Mesothelial cell of epicardium (in vitro differentiated cells): ENCODE measurements around the gene POLD2. TPM values are rescaled to one million over a fixed set of nuclear protein-coding genes. Genes with fewer than 3 reads are reported as not detected.

ENCODE experiments used
- DNase-seq, 2 experiments: peaks; one replicate each; pipeline ENCODE4 v3.0.0; 2021; ENCODE audit warnings: low spot score in 2 of 2; ENCODE audit not compliant: unreplicated experiment in 2 of 2
- H3K27ac Mint-ChIP-seq: 2 replicates; pipeline ENCODE4 v1.8.0; 2021; ENCODE audit warnings: mixed read lengths
- H3K27me3 Mint-ChIP-seq: 2 replicates; pipeline ENCODE4 v1.8.0; 2021; ENCODE audit warnings: low read depth, mixed read lengths
- H3K36me3 Mint-ChIP-seq: 2 replicates; pipeline ENCODE4 v1.8.0; 2021; ENCODE audit warnings: mixed read lengths
- H3K4me1 Mint-ChIP-seq: 2 replicates; pipeline ENCODE4 v1.8.0; 2021; ENCODE audit warnings: mixed read lengths
- H3K4me3 Mint-ChIP-seq: 2 replicates; pipeline ENCODE4 v1.8.0; 2021; ENCODE audit warnings: mild to moderate bottlenecking, moderate library complexity, mixed read lengths
- H3K9me3 Mint-ChIP-seq: 2 replicates; pipeline ENCODE4 v1.8.0; 2021; ENCODE audit warnings: mixed read lengths
- total RNA-seq: library from RNA; stranded (reverse); gene quantifications from 3 replicates; pipeline ENCODE4 v1.2.1, GENCODE V29; 2021
- TF ChIP-seq, protein P1 (sequence below): fragments of 200-600 bp; sonication (generic); IDR thresholded peaks from one replicate; pipeline ENCODE4 v1.5.0; 2021; ENCODE audit warnings: antibody characterized with exemption; ENCODE audit not compliant: unreplicated experiment

POLD2 gene
- total RNA-seq, 1 donor from 2014 or later = 117 TPM

DNA sequence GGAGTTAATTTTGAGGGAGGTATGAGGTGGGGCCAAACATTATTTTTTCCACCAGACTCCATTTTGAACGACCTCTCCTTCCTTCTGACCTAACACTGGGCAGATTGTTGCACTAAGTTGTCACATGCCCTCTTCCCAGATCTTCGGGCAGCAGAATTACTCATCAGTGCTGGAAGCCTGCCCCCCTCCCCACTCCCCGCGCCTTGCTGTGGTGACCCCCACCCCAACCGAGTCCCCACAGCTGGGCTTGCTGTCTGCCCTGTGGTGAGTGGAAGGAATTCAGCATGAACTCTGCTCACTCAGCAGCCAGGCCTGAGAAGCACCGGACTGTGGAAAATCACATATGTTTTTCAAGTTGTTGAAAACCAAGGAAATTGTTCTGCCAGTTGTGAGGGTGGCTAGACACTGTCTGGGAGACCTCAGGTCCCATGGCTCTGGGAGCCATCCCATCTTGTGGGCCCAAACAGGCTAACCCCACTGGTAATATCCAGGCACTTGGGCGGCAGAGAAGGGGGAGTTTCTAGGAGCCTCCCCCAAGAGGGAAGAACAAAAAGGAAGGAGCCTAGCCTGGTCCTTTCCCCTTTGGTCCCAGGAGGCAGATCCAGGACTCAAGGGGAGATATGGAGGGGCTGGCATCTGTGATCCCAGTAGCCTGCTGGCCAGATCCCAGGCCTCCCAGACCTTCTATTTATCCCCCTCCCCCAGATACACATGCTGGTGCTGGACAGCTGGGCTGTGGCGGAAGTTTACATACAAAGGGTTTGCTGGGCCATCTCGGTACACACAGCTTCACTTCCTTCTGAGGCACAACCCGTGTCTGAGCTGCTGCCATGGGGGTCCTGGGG, 22.7 kb downstream of the POLD2 start:
- Mint-ChIP-seq H3K36me3 (no peaks in the 10 kb centered on the region), H3K27ac (peak overlapping the region; percentile 85), H3K27me3 (peaks cover 13% of the 10 kb centered on the region), H3K9me3 (no peaks in the 10 kb centered on the region), H3K4me1 (peaks cover 12% of the 10 kb centered on the region), H3K4me3 (no peak overlapping the region)
- DNase-seq = no peak
- TF ChIP-seq, protein P1, sequence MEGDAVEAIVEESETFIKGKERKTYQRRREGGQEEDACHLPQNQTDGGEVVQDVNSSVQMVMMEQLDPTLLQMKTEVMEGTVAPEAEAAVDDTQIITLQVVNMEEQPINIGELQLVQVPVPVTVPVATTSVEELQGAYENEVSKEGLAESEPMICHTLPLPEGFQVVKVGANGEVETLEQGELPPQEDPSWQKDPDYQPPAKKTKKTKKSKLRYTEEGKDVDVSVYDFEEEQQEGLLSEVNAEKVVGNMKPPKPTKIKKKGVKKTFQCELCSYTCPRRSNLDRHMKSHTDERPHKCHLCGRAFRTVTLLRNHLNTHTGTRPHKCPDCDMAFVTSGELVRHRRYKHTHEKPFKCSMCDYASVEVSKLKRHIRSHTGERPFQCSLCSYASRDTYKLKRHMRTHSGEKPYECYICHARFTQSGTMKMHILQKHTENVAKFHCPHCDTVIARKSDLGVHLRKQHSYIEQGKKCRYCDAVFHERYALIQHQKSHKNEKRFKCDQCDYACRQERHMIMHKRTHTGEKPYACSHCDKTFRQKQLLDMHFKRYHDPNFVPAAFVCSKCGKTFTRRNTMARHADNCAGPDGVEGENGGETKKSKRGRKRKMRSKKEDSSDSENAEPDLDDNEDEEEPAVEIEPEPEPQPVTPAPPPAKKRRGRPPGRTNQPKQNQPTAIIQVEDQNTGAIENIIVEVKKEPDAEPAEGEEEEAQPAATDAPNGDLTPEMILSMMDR = no peak

DNA sequence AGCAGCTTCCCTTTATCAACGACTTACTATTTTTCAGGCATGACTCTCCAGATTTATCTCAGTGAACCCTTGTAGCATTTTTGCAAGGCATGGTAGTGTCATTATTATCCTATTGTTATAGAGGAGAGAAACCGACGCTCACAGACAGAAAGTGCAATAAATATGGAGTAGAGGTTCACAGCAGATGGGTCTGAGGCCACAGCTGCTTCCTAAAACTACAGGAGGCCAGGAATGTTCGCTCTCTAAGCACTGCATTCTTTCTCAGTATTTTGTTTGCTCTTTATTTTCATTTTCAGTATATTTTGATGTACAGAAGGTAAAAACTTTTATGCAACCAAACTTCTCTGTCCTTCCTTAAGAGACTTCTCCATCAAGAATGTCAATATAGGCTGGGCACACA, 23.7 kb downstream of the POLD2 start:
- no peak for DNase-seq
- Mint-ChIP-seq H3K4me1 (peaks cover 10% of the 10 kb centered on the region), H3K27ac (no peak overlapping the region), H3K36me3 (no peaks in the 10 kb centered on the region), H3K27me3 (peaks cover 13% of the 10 kb centered on the region), H3K4me3 (no peak overlapping the region), H3K9me3 (no peaks in the 10 kb centered on the region)
- TF ChIP-seq, protein P1 = no peak

DNA sequence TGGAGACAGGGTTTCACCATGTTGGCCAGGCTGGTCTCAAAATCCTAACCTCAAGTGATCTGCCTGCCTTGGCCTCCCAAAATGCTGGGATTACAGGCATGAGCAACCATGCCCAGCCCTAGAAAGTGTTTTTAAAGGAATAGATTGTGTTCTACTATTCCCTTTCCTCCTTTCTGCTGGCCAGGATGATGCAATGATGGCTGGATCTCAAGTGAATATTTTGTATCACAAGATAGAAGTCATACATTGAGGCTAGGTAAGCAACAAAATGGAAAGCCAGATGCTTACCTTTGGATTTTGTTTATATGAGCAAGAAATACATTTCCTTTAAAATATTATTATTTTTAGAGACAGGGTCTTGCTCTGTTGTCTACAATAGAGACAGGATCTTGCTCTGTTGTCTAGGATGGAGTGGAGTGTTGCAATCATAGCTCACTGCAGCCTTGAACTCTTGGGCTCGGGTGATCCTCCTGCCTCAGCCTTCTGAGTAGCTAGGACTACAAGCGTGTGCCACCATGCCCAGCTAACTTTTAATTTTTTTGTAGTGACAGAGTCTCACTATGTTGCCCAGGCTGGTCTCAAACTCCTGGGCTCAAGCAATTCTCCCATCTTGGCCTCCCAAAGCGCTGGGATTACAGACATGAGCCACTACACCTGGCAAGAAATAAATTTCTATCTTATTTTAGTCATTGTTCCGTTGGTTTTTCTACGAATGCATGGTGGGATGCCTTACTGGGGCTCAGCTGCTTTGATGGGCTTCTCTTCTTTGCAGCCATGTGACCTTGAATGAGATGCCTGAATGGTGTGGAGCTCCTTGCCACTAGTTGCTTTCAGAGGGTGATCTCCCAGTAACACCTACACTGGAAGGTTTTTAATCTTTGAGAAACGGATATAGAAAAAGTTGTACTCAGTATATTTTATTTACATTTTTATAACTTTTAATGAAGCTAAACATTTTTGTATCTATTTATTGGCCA, 25.0 kb downstream of the POLD2 start:
- peaks cover 11% of the 10 kb centered on the region for H3K27me3 Mint-ChIP-seq
- no peaks in the 10 kb centered on the region for H3K36me3 Mint-ChIP-seq
- TF ChIP-seq, protein P1 = no peak
- no peak overlapping the region for H3K4me3 Mint-ChIP-seq
- no peak for DNase-seq
- no peak overlapping the region for H3K27ac Mint-ChIP-seq
- no peaks in the 10 kb centered on the region for H3K9me3 Mint-ChIP-seq
- H3K4me1 Mint-ChIP-seq = peaks cover 11% of the 10 kb centered on the region

DNA sequence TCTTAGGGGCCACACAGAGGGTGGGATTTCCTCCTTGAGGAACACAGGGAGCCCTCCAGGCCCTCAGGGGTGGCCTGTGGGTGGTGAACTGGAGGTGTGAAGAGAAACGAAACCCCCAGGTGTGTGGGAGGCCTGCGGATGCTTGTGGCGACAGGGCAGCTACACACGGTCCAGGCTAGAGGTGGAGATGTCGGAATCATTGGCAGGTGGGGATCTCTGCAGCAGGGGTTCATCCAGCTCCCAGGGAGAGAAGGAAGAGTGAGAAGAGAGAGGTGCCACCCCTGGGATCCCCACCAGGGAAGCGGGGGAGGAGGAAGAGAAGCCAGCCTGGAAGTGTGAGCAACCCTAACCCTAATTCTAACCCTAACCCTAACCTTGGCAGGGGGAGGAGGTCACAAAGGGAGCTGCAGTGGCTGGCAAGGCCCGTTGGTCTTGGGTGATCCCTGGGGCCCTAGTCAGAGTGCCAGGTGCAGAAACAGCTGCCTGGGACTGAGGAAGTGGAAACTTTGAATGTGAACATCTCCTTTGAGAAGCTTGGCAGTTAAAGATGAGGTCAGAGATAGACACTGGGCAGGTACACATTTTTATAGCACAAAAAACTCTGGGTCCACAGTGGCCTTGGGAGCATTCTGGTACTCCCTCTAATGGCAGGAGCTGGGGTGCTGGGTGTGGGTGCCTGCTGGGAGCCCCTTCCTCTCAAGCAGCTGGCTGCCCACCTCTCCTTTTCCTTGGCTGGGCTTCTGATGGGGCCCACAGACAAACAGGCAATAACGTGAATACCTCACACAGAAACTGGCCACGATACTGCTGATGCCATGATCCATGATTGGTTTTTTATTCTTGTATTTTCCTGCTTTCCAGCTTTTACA, 26.1 kb downstream of the POLD2 start:
- Mint-ChIP-seq H3K4me3 (no peak overlapping the region), H3K27ac (no peak overlapping the region), H3K9me3 (no peaks in the 10 kb centered on the region), H3K27me3 (peaks cover 2% of the 10 kb centered on the region), H3K4me1 (peaks cover 9% of the 10 kb centered on the region), H3K36me3 (no peaks in the 10 kb centered on the region)
- DNase-seq = no peak
- TF ChIP-seq, protein P1 = no peak

DNA sequence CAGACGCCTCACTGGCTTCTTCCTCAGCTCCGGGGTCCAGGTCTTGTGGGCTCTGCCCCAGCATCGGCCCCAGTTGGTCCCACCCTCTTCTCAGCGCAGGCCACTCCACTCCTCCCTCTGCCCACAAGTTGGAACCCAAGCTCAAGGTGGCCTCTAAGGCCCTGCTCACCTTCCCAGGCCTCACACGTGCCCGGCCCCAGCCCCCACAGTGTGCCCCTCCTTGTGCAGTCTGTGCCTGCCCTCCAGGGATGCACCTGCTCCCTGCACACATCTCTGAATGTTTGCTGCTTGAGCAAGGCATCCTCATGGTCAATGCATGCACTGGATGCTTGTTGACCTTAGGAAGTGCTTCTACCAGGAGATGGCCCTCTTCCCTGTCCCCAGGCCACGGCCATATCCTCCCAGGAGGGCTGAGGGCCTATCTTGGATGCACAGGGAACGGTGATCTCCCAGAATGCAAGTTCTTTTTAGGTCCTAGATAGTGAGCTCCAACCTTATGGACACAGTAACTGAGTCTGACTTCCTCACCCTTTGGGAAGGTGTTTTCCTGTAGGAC, 26.9 kb downstream of the POLD2 start:
- peaks cover 9% of the 10 kb centered on the region for H3K4me1 Mint-ChIP-seq
- no peak overlapping the region for H3K27ac Mint-ChIP-seq
- TF ChIP-seq, protein P1 = no peak
- no peak for DNase-seq
- H3K9me3 Mint-ChIP-seq = no peaks in the 10 kb centered on the region
- no peaks in the 10 kb centered on the region for H3K36me3 Mint-ChIP-seq
- H3K27me3 Mint-ChIP-seq = no peaks in the 10 kb centered on the region
- H3K4me3 Mint-ChIP-seq = no peak overlapping the region
